ENCODE measurements around the gene SPIRE2. TPM values are rescaled to one million over a fixed set of nuclear protein-coding genes. Genes with fewer than 3 reads are reported as not detected.
"Not testable (repeated sequence)": the region's sequence is repeated elsewhere in the genome, so short reads cannot be mapped to it uniquely, and the experiment has no call there.

The SPIRE2 gene, protein sequence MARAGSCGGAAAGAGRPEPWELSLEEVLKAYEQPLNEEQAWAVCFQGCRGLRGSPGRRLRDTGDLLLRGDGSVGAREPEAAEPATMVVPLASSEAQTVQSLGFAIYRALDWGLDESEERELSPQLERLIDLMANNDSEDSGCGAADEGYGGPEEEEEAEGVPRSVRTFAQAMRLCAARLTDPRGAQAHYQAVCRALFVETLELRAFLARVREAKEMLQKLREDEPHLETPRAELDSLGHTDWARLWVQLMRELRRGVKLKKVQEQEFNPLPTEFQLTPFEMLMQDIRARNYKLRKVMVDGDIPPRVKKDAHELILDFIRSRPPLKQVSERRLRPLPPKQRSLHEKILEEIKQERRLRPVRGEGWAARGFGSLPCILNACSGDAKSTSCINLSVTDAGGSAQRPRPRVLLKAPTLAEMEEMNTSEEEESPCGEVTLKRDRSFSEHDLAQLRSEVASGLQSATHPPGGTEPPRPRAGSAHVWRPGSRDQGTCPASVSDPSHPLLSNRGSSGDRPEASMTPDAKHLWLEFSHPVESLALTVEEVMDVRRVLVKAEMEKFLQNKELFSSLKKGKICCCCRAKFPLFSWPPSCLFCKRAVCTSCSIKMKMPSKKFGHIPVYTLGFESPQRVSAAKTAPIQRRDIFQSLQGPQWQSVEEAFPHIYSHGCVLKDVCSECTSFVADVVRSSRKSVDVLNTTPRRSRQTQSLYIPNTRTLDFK
- 3.2 TPM for total RNA-seq

- intact Hi-C loops (cut with DNase I), result no loop called here
- peak; percentile 84 for ATAC-seq
- peak; percentile 85 for DNase-seq (ENCODE audit: low spot score)
Observed at GRCh38 chr16:89828199-89828869, at the start of gene SPIRE2. SPIRE2 (plus strand) TSS chr16:89828475; CDS start chr16:89828551, 76 bp downstream.

DNA sequence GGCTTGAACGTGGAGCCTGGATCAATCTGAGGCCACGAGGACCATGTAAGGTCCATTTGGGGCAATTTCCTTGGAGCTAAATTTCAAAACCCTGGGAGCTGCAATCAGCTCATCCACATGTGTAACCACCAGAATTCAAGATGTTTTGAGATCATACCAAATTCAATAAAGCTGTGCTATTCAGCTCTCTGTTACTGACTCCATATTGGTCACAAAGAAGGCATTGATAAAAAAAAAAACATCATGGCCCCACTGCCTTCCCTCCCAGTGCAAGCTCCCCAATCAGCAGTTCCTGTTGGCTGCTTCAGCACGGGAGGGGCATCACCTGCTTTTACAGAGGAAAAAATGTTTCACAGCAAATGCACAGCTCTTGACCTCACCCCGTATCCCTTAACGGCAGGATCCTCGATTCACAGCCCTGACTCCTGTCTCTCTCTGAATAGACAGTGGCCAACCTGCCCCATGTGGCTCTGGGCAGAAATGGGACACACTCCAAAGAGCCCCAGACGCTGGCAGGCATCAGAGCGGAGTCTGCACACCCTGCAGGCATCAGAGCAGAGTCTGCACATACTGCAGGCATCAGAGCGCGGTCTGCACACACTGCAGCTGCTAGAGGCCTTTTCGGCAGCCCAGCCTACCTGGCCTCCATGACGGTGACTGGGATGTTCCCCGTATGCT, 48.9 kb upstream of the SPIRE2 start:
- intact Hi-C loops (cut with DNase I), result no loop called here
- no peak for ATAC-seq
- DNase-seq (ENCODE audit: low spot score), result no peak

GRCh38 chr16:89779909-89780305, 48.4 kb upstream of the SPIRE2 start:
- intact Hi-C loops (cut with DNase I), result no loop called here
- DNase-seq (ENCODE audit: low spot score) (no peak), ATAC-seq (no peak)

- intact Hi-C loops (cut with DNase I), result no loop called here
- ATAC-seq (no peak), DNase-seq (ENCODE audit: low spot score) (no peak)
Observed at GRCh38 chr16:89782489-89782888, 45.8 kb upstream of the SPIRE2 start.

GRCh38 chr16:89783952-89784351, 44.3 kb upstream of the SPIRE2 start:
- DNase-seq (ENCODE audit: low spot score); ATAC-seq; intact Hi-C loops (cut with DNase I): not testable (repeated sequence)

GRCh38 chr16:89784406-89784805, 43.9 kb upstream of the SPIRE2 start:
- ATAC-seq (no peak), DNase-seq (ENCODE audit: low spot score) (no peak)
- intact Hi-C loops (cut with DNase I), result no loop called here

DNA sequence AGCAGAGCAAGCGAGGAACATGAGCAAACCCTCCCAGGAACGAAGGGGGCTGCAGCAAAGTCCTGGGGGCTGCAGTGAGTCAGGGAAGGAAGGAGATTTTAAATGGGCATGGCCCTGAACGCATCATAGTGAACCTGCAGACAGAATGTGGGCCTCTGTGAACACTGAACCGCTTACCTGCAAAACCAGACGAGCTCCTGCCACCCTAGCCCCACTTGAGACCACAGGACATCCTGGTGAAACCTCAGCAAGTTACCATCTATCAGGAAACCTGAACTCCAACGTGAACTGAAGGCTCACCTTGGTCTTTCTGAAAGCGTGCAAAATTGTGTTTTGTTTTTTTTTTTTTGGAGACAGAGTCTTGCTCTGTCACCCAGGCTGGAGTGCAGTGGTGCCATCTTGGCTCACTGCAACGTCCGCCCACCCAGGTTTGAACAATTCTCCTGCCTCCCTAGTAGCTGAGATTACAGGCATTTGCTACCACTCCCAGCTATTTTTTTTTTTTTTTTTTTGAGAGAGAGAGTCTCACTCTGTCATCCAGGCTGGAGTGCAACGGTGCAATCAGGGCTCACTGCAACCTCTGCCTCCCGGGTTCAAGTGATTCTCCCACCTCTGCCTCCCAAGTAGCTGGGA, 42.6 kb upstream of the SPIRE2 start:
- intact Hi-C loops (cut with DNase I), result no loop called here
- ATAC-seq (no peak), DNase-seq (ENCODE audit: low spot score) (no peak)

DNA sequence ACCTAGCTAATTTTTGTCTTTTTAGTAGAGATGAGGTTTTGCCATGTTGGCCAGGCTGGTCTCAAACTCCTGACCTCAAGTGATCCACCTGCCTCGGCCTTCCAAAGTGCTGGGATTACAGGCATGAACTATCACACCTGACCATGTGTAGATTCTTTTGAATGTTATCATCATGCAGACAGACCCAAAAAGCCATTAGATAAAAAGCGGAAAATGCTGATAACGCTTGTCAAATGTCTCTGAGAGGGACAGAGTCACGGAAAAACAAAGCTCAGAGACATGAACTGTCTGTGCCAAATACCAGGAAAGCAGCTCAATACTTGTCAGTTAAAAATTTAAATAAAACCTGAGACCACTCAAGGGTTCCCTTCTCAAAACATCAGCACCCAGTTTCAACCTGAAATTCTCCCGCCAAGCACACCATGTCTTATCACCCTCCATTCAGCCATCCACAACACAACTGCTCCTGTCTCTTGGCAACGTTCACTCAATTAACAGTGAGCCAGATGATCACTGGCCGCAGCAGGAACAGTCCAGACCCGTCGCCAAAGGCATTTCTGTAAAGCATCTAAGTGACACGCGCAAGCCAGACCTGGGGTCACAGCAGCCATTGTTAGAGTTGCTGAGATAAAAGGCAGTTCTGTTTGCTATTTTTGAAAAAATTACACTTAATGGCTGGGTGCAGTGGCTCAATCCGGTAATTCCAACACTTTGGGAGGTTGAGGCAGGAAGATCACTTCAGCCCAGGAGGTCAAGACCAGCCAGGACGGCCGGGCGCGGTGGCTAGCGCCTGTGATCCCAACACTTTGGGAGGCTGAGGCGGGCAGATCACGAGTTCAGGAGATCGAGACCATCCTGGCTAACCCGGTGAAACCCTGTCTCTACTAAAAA, 41.6 kb upstream of the SPIRE2 start:
- no peak for ATAC-seq
- intact Hi-C loops (cut with DNase I), result no loop called here

DNA sequence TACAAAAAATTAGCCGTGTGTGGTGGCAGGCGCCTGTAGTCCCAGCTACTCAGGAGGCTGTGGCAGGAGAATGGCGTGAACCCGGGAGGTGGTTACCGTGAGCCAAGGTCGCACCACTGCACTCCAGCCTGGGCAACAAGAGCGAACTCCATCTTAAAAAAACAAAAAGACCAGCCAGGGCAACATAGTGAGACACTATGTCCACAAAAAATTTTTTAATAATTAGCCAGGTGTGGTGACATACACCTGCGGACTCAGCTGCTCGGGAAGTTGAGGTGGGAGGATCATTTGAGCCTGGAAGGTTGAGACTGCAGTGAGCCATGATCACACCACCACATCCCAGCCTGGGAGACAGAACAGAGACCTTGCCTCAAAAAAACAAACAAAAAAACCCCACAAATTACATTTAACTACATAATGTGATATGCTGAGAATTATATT, 40.9 kb upstream of the SPIRE2 start:
- intact Hi-C loops (cut with DNase I), result no loop called here
- no peak for ATAC-seq

More for the DNA sequence above, 41.6 kb upstream of the SPIRE2 start:
- no peak for DNase-seq (ENCODE audit: low spot score)

GRCh38 chr16:89791278-89791995, 36.8 kb upstream of the SPIRE2 start:
- intact Hi-C loops (cut with DNase I), result no loop called here
- DNase-seq (ENCODE audit: low spot score) (no peak), ATAC-seq (no peak)

More for the DNA sequence above, 40.9 kb upstream of the SPIRE2 start:
- no peak for DNase-seq (ENCODE audit: low spot score)

- ATAC-seq; intact Hi-C loops (cut with DNase I): not testable (repeated sequence)
- peak; percentile 75 for DNase-seq (ENCODE audit: low spot score)
Observed at GRCh38 chr16:89793092-89793491, 35.2 kb upstream of the SPIRE2 start.

GRCh38 chr16:89793955-89794354, 34.3 kb upstream of the SPIRE2 start:
- DNase-seq (ENCODE audit: low spot score), result no peak
- intact Hi-C loops (cut with DNase I), result no loop called here
- ATAC-seq, result no peak

GRCh38 chr16:89795676-89796075, 32.6 kb upstream of the SPIRE2 start:
- DNase-seq (ENCODE audit: low spot score) (no peak), ATAC-seq (no peak)
- intact Hi-C loops (cut with DNase I), result no loop called here

DNA sequence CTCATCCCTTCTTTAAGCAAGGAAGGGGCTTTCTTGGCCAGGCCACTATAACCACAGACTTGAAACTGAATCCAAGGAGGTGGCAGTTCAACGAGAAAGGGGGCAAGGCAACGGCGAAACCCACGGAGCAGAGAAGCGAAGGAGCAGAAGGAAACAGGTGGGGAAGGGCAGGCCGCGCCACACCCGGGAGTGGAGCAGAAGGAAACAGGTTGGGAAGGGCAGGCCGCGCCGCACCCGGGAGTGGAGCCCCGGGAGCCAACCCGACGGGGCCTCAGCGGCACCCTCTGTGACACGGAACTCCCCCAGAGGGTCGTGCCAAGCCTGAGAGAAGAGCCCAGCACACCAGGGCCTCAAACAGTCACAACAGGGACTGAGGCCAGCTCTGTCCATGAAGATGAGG, 32.2 kb upstream of the SPIRE2 start:
- DNase-seq (ENCODE audit: low spot score), result no peak
- no peak for ATAC-seq
- intact Hi-C loops (cut with DNase I), result no loop called here

DNA sequence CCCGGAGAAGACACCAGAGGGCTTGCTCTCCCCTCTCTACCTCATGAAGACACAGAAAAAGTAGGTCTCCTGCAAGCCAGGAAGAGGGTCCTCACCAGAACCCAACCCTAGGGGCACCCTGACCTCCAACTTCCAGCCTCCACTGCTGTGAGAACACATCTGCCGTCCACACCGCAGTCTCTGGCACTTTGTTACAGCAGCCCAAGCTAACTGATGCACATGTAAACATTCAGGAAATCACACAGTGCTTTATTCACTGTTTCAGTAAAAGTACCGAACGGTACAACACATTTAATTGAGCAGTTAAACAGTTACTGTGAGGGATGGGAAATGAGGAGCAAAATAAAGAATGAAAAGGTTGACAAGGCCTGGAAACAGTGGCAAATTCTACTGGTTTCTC, 30.1 kb upstream of the SPIRE2 start:
- no peak for DNase-seq (ENCODE audit: low spot score)
- ATAC-seq, result no peak
- intact Hi-C loops (cut with DNase I), result no loop called here

- DNase-seq (ENCODE audit: low spot score) (no peak), ATAC-seq (no peak)
- intact Hi-C loops (cut with DNase I), result no loop called here
Observed at GRCh38 chr16:89798832-89799370, 29.4 kb upstream of the SPIRE2 start.

- ATAC-seq (no peak), DNase-seq (ENCODE audit: low spot score) (no peak)
- intact Hi-C loops (cut with DNase I), result no loop called here
Observed at GRCh38 chr16:89801800-89802199, 26.5 kb upstream of the SPIRE2 start.

Data from sciatic nerve (tissue), 2 donors.